ENCODE data around the gene ORAI3.

Gene ORAI3

DNA sequence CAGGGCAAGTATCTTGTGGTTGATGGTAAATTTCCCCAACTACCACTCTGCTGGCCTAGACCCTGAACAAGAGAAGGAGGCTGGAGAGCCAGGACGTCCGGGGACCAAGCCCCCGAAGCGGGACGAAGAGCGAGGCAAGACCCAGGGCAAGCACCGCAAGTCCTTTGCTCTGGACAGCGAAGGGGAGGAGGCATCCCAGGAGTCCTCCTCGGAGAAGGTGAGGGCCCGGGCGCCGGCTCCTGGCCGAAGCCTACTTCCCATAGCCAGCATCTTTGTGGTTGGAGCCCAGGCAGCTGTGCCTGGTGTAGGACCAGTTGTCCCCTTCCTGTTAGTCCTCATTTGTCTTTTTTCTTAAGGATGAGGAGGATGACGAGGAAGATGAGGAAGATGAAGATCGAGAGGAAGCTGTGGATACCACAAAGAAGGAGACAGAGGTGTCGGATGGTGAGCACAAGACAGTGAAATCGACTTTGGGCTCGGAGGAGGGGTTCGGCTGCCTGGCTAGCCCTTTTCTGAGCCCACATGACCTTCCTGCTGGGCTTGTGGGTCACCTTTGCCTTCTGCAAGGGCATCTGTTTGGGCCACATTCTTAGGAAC, 20.5 kb downstream of the ORAI3 start:
- Histone ChIP-seq H3K27ac (ENCODE audit: poor library complexity, severe bottlenecking) (no peak overlapping the region), H3K27me3 (ENCODE audit: insufficient read depth, poor library complexity, severe bottlenecking) (no peaks in the 10 kb centered on the region), H3K4me1 (ENCODE audit: insufficient read depth, poor library complexity, severe bottlenecking) (no peaks in the 10 kb centered on the region), H3K4me3 (ENCODE audit: severe bottlenecking) (no peak overlapping the region), H3K36me3 (ENCODE audit: low read depth) (peaks cover 91% of the 10 kb centered on the region), H3K9me3 (ENCODE audit: severe bottlenecking) (no peaks in the 10 kb centered on the region)
- TF ChIP-seq, protein P1, sequence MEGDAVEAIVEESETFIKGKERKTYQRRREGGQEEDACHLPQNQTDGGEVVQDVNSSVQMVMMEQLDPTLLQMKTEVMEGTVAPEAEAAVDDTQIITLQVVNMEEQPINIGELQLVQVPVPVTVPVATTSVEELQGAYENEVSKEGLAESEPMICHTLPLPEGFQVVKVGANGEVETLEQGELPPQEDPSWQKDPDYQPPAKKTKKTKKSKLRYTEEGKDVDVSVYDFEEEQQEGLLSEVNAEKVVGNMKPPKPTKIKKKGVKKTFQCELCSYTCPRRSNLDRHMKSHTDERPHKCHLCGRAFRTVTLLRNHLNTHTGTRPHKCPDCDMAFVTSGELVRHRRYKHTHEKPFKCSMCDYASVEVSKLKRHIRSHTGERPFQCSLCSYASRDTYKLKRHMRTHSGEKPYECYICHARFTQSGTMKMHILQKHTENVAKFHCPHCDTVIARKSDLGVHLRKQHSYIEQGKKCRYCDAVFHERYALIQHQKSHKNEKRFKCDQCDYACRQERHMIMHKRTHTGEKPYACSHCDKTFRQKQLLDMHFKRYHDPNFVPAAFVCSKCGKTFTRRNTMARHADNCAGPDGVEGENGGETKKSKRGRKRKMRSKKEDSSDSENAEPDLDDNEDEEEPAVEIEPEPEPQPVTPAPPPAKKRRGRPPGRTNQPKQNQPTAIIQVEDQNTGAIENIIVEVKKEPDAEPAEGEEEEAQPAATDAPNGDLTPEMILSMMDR (IDR thresholded peaks at IDR 0.05; ENCODE audit: poor library complexity, severe bottlenecking) = no peak
- DNase-seq (ENCODE audit: low spot score) (no peak), ATAC-seq (ENCODE audit: low read depth) (no peak)

GRCh38 chr16:30971298-30971697, 22.4 kb downstream of the ORAI3 start:
- H3K4me1 ChIP-seq (ENCODE audit: insufficient read depth, poor library complexity, severe bottlenecking) = no peaks in the 10 kb centered on the region
- no peaks in the 10 kb centered on the region for H3K27me3 ChIP-seq (ENCODE audit: insufficient read depth, poor library complexity, severe bottlenecking)
- no peaks in the 10 kb centered on the region for H3K9me3 ChIP-seq (ENCODE audit: severe bottlenecking)
- peaks cover 87% of the 10 kb centered on the region for H3K36me3 ChIP-seq (ENCODE audit: low read depth)
- TF ChIP-seq, protein P1 (IDR thresholded peaks at IDR 0.05; ENCODE audit: poor library complexity, severe bottlenecking) = no peak
- H3K27ac ChIP-seq (ENCODE audit: poor library complexity, severe bottlenecking) = no peak overlapping the region
- no peak for ATAC-seq (ENCODE audit: low read depth)
- no peak overlapping the region for H3K4me3 ChIP-seq (ENCODE audit: severe bottlenecking)
- no peak for DNase-seq (ENCODE audit: low spot score)

GRCh38 chr16:30972872-30973271, 24.0 kb downstream of the ORAI3 start:
- Histone ChIP-seq H3K9me3 (ENCODE audit: severe bottlenecking) (no peaks in the 10 kb centered on the region), H3K36me3 (ENCODE audit: low read depth) (peaks cover 82% of the 10 kb centered on the region)
- no peak for ATAC-seq (ENCODE audit: low read depth)

GRCh38 chr16:30974348-30974747, 25.5 kb downstream of the ORAI3 start:
- no peak for ATAC-seq (ENCODE audit: low read depth)
- TF ChIP-seq, protein P1 (IDR thresholded peaks at IDR 0.05; ENCODE audit: poor library complexity, severe bottlenecking) = no peak
- no peaks in the 10 kb centered on the region for H3K27me3 ChIP-seq (ENCODE audit: insufficient read depth, poor library complexity, severe bottlenecking)

More at GRCh38 chr16:30972872-30973271, 24.0 kb downstream of the ORAI3 start:
- Histone ChIP-seq H3K4me1 (ENCODE audit: insufficient read depth, poor library complexity, severe bottlenecking) (no peaks in the 10 kb centered on the region), H3K27ac (ENCODE audit: poor library complexity, severe bottlenecking) (no peak overlapping the region), H3K4me3 (ENCODE audit: severe bottlenecking) (no peak overlapping the region), H3K27me3 (ENCODE audit: insufficient read depth, poor library complexity, severe bottlenecking) (no peaks in the 10 kb centered on the region)
- DNase-seq (ENCODE audit: low spot score) = no peak
- TF ChIP-seq, protein P1 (IDR thresholded peaks at IDR 0.05; ENCODE audit: poor library complexity, severe bottlenecking) = no peak

GRCh38 chr16:30976486-30976885, 27.6 kb downstream of the ORAI3 start:
- Histone ChIP-seq H3K4me3 (ENCODE audit: severe bottlenecking) (no peak overlapping the region), H3K4me1 (ENCODE audit: insufficient read depth, poor library complexity, severe bottlenecking) (no peaks in the 10 kb centered on the region), H3K36me3 (ENCODE audit: low read depth) (peaks cover 66% of the 10 kb centered on the region), H3K9me3 (ENCODE audit: severe bottlenecking) (no peaks in the 10 kb centered on the region), H3K27ac (ENCODE audit: poor library complexity, severe bottlenecking) (no peak overlapping the region), H3K27me3 (ENCODE audit: insufficient read depth, poor library complexity, severe bottlenecking) (no peaks in the 10 kb centered on the region)
- DNase-seq (ENCODE audit: low spot score) (no peak), ATAC-seq (ENCODE audit: low read depth) (no peak)
- TF ChIP-seq, protein P1 (IDR thresholded peaks at IDR 0.05; ENCODE audit: poor library complexity, severe bottlenecking) = no peak

More at GRCh38 chr16:30974348-30974747, 25.5 kb downstream of the ORAI3 start:
- Histone ChIP-seq H3K27ac (ENCODE audit: poor library complexity, severe bottlenecking) (no peak overlapping the region), H3K4me3 (ENCODE audit: severe bottlenecking) (no peak overlapping the region), H3K36me3 (ENCODE audit: low read depth) (peaks cover 73% of the 10 kb centered on the region), H3K9me3 (ENCODE audit: severe bottlenecking) (no peaks in the 10 kb centered on the region), H3K4me1 (ENCODE audit: insufficient read depth, poor library complexity, severe bottlenecking) (no peaks in the 10 kb centered on the region)
- DNase-seq (ENCODE audit: low spot score) = no peak

Data from RWPE2 (cell line).